ENCODE measurements around the gene TNIP2.
"Not testable (repeated sequence)": the region's sequence is repeated elsewhere in the genome, so short reads cannot be mapped to it uniquely, and the experiment has no call there.

The TNIP2 gene

GRCh38 chr4:2743518-2744445 lies 12.4 kb downstream of the TNIP2 start:
- no peak for DNase-seq

GRCh38 chr4:2742823-2743517 lies 13.2 kb downstream of the TNIP2 start:
- DNase-seq = no peak

- DNase-seq = no peak
Measured at GRCh38 chr4:2742081-2742822, 13.9 kb downstream of the TNIP2 start.

- DNase-seq = no peak
Measured at GRCh38 chr4:2741626-2742025, 14.5 kb downstream of the TNIP2 start.

GRCh38 chr4:2738296-2738695 lies 17.8 kb downstream of the TNIP2 start:
- not testable (repeated sequence) for DNase-seq

GRCh38 chr4:2735869-2736268 lies 20.3 kb downstream of the TNIP2 start:
- DNase-seq = no peak

GRCh38 chr4:2734612-2735011 lies 21.5 kb downstream of the TNIP2 start:
- no peak for DNase-seq

GRCh38 chr4:2733844-2734574 lies 22.1 kb downstream of the TNIP2 start:
- no peak for DNase-seq

- DNase-seq = no peak
Measured at GRCh38 chr4:2733001-2733843, 22.9 kb downstream of the TNIP2 start.

- no peak for DNase-seq
Measured at GRCh38 chr4:2732526-2732925, 23.6 kb downstream of the TNIP2 start.

- DNase-seq = no peak
Measured at GRCh38 chr4:2731907-2732317, 24.2 kb downstream of the TNIP2 start.

GRCh38 chr4:2729533-2729875 lies 26.6 kb downstream of the TNIP2 start:
- DNase-seq = no peak

- DNase-seq = no peak
Measured at GRCh38 chr4:2728806-2729532, 27.2 kb downstream of the TNIP2 start.

GRCh38 chr4:2728221-2728620 lies 27.9 kb downstream of the TNIP2 start:
- no peak for DNase-seq

- not testable (repeated sequence) for DNase-seq
Measured at GRCh38 chr4:2726881-2727280, 29.3 kb downstream of the TNIP2 start.

- DNase-seq = no peak
Measured at GRCh38 chr4:2725380-2725779, 30.8 kb downstream of the TNIP2 start.

- DNase-seq = no peak
Measured at GRCh38 chr4:2723751-2724150, 32.4 kb downstream of the TNIP2 start.

- no peak for DNase-seq
Measured at GRCh38 chr4:2722033-2722432, 34.1 kb downstream of the TNIP2 start.

- no peak for DNase-seq
Measured at GRCh38 chr4:2721586-2721985, 34.5 kb downstream of the TNIP2 start.

GRCh38 chr4:2716236-2716635 lies 39.9 kb downstream of the TNIP2 start:
- no peak for DNase-seq

GRCh38 chr4:2715426-2715825 lies 40.7 kb downstream of the TNIP2 start:
- no peak for DNase-seq

Data from NCI-H446 (cell line).